GM18511 (cell line): ENCODE results near the gene WAC.

Experiments used
- ATAC-seq: cut with Tn5 transposase; IDR thresholded peaks from one replicate; pipeline ENCODE4 v1.9.1; 2021; ENCODE audit warnings: mild to moderate bottlenecking, moderate library complexity; ENCODE audit not compliant: unreplicated experiment

Gene WAC

DNA sequence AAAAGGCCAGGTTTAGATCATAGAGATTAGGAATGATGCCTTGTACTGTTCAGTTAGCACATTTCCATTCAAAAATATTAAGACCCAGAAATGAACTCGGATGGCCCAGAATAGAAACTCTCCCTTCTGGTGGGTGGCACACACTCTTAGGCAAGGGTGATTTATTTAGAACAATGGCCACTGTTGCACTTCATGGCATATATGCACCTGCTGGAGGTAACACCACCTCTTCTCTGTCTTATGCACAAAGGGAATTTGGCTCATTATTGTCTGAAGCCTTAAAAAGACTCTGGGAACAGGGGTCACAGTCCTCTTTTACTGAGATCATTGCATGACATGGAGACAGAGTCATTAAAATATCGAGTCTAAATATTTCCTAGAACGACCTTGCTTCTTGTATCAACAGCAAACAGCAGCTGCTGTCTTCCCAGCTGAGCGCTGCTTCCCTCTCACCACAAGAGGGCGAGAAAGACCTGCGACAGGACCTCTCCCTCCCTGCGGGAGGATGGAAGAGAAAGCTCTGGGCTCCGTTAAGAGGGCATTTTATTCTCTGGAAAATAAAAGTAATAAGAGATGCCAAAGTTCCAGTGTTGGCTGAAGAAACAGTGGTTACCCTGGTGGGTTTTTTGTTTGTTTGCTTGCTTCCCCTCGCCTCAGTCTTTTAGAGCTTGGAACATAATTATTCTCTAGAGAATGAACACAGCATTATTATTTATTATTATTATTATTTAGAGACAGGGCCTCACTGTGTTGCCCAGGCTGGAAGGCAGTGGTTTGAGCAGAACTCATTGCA, 130.9 kb downstream of the WAC start:
- ATAC-seq = peak; percentile 88

DNA sequence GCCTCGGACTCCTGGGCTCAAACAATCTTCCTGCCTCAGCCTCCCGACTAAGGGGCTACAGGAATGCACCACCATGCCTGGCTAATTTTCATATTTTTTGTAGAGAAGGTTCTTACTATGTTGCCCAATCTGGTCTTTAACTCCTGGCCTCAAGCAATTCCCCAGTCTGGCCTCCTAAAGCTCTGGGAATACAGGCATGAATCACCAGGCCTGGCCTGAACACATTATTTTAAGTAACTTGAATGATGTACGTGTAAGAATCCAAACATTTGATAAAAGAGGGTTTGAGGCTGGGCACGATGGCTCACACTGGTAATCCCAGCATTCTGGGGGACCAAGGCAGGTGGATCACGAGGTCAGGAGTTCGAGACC, 131.4 kb downstream of the WAC start:
- no peak for ATAC-seq

DNA sequence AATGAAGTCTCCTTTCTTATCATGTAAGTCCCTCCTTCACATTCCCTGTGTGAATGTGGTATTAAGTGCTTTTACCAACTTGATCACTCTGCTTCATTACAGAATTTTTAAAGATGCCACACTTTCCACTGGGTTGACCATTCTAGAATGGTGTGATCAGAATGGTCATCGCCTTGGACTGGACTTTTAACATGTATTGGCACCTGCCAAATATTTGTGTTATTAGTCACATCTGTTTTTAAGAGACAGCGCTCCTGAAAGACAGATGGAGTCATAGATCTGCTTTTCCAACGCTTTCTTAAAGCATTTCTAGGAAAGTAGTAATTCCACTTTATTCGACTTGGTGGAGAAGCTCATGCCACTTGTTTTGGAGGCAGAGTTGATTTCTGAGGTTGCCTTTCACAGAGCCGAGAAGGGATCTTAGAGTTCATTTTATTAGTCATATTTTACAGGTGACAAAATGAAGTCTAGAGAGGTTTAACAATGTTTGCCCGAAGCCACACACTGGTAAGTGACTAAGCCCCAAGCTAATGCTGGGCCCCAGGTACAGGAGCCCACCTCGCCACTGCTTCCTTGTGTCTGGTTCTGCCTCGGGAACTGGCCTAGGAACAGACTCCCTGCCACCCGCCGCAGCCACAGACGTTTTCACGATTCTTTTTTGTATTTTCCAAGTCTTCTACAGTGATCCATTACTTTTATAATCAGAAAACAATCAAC, 134.0 kb downstream of the WAC start:
- ATAC-seq = no peak

DNA sequence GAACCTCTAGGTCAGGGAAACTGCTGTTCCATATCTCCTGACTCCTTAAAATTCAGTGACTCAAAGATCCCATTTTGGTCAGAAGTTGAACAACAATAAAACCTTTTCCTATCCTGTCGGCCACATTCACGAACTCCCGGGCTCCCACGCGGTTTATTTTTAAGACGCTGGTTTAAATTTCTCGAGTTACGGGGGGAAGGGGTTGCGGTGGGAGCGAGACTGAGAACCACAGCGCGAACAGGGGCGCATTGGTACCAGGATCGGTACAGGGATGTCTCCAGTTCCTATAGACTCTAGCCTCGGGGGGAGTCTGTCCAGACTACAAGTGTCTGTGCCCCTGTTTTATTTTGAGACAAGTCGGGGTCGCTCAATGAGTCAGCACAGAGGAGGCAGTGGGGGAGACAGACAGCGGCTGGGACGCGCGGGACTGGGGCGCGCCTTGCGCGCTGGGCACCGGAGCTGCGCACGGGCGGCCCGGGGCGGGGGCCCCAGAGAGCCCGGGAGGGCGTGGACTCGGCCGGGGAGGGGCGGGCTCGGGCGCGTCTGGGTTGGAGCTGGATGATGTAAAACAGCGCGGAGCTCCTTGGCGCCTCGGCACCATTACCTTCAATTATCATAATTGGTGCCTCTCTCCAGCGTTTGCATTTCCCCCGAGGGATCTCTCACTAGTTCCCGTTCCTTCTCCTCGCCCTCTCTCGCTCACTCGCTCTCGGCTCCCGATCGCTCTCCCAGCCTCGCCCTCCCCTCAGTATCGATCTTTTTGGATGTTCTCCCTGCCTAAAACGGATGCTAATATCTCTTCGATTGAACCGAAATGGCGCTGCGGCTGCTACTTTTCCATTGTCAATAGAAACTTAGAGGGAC, 135.7 kb downstream of the WAC start:
- no peak for ATAC-seq

DNA sequence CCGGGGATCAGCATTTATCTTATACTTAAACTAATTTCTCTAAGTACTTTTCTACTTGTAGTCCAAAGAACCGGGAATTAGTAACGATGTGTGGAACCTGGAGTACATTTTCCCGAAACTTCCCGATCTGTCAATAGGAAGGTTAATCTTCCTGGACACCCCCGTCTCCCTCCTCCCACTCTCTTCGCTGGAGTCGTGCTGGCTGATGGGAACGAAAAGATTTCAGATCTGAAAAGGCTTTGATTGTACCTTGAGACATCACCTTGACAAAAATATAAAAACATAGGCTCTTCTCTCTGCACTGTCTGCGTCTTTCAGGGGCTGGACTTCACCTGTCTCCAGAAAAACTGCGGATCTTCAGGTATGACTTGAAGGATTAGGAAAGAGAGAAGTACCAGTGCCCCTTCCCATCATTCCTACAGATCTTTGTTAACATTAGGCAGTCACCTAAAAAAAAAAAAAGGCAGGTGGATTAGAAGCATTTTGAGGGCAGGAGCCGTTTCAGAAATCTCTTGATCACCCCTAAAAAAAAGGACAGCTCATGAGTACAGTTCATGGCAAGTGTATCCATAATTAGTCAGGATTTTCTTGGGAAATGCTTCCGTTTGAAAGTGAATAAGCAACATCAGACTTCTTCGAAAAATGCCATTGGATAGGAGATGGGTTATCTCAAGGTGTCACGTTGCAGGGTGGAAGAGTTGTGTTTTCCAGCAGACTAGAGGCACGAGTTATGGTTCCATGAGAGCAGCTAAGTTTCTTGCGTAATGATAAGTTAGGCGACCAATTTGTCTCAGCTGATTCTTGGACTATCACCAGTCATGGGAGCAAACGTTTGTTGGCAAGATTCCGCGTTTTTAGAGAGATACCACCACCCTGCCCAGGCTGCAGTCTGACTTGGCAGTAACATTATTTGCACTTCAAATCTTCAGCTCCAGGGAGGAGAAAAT, 136.6 kb downstream of the WAC start:
- ATAC-seq = no peak
